Activated B cell treated with CpG ODN at 0.5 μM for 24 hours (primary cell): ENCODE results near the gene STRA6. TPM values are rescaled to one million over a fixed set of nuclear protein-coding genes. Genes with fewer than 3 reads are reported as not detected.

Source experiments
- ATAC-seq: fragments of 200-7000 bp; cut with Tn5 transposase; one replicate; pipeline ENCODE4 v1.10.0; 2021; ENCODE audit warnings: low read depth, mild to moderate bottlenecking, moderate library complexity
- CTCF ChIA-PET: fragments of 350-600 bp; sonication (Branson Sonifier 250); formaldehyde crosslinking; loops from one replicate; lab custom pipeline; 2021; ENCODE audit warnings: antibody characterized with exemption; lab: Charles Lee
- POLR2A ChIA-PET: fragments of 350-600 bp; sonication (Branson Sonifier 250); formaldehyde crosslinking; loops from one replicate; lab custom pipeline; 2021; ENCODE audit warnings: antibody characterized with exemption; lab: Charles Lee
- DNase-seq: peaks from one replicate; pipeline ENCODE4 v3.0.0; 2022
- H3K27ac Mint-ChIP-seq: one replicate; pipeline ENCODE4 v1.8.0; 2020; ENCODE audit warnings: mixed read lengths
- H3K27me3 Mint-ChIP-seq: one replicate; pipeline ENCODE4 v1.8.0; 2021; ENCODE audit warnings: mixed read lengths
- H3K36me3 Mint-ChIP-seq: one replicate; pipeline ENCODE4 v1.8.0; 2021; ENCODE audit warnings: low read depth, mixed read lengths
- H3K4me1 Mint-ChIP-seq: one replicate; pipeline ENCODE4 v1.8.0; 2021; ENCODE audit warnings: mixed read lengths
- H3K4me3 Mint-ChIP-seq: one replicate; pipeline ENCODE4 v1.8.0; 2020; ENCODE audit warnings: mild to moderate bottlenecking, mixed read lengths
- H3K9me3 Mint-ChIP-seq: one replicate; pipeline ENCODE4 v1.8.0; 2020; ENCODE audit warnings: mixed read lengths
- intact Hi-C: fragments of 100-400 bp; cut with micrococcal nuclease; formaldehyde crosslinking; loops from one replicate; pipeline ENCODE4 v1.15.1; 2024
- total RNA-seq: library from RNA; stranded (reverse); gene quantifications from 2 replicates; pipeline ENCODE4 v1.2.3, GENCODE V29; 2022
- TF ChIP-seq, protein P1 (sequence below): fragments of 200-600 bp; IDR thresholded peaks from one replicate; pipeline ENCODE4 v1.8.0; 2022; ENCODE audit warnings: antibody characterized with exemption, mild to moderate bottlenecking

The STRA6 gene
- total RNA-seq, 1 donor from 2014 or later: not detected

DNA sequence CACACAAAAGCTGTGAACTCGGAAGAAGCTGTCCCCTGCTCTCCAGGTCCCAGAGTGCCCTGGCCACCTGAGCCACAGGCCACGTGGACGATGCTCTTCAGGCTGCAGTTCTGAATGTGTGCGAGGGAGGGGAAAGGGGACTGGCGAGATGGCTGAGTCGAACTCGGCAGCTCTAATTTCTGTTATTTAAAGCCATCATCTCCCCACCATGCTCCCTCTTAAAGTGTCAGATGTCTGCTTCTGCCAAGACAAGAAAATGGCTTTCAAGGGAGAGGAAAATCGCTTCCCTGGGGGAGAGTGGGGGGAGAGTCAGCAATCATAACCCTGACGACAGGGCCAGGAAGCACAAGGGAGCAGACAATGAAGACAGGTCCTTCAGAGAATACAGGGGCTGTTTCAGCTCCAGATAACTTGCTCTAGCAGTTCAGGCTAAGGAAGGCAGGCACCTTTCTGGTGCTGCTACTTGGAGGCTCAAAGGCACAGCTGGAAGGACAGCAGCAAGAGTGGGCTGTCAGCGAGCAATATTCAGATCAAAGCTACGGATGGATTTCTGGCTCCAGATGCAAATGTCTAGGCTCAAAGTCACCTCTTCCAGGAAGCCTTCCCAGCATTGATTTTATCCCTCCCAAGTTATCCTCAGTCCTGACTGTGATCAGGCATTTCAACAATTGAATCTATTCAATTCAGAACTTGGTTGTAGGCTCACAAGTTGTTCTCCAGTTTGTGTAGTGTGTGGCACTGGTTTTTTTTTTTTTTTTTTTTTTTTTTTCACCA lies 18.1 kb upstream of the STRA6 start:
- ATAC-seq (no peak), DNase-seq (no peak)
- Mint-ChIP-seq H3K9me3 (no peaks in the 10 kb centered on the region), H3K27ac (no peak overlapping the region), H3K36me3 (no peaks in the 10 kb centered on the region), H3K4me3 (no peak overlapping the region), H3K27me3 (peaks cover 42% of the 10 kb centered on the region), H3K4me1 (no peaks in the 10 kb centered on the region)
- TF ChIP-seq, protein P1, sequence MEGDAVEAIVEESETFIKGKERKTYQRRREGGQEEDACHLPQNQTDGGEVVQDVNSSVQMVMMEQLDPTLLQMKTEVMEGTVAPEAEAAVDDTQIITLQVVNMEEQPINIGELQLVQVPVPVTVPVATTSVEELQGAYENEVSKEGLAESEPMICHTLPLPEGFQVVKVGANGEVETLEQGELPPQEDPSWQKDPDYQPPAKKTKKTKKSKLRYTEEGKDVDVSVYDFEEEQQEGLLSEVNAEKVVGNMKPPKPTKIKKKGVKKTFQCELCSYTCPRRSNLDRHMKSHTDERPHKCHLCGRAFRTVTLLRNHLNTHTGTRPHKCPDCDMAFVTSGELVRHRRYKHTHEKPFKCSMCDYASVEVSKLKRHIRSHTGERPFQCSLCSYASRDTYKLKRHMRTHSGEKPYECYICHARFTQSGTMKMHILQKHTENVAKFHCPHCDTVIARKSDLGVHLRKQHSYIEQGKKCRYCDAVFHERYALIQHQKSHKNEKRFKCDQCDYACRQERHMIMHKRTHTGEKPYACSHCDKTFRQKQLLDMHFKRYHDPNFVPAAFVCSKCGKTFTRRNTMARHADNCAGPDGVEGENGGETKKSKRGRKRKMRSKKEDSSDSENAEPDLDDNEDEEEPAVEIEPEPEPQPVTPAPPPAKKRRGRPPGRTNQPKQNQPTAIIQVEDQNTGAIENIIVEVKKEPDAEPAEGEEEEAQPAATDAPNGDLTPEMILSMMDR: no peak
- intact Hi-C loops: no loop called here
- POLR2A ChIA-PET: no interaction called here
- CTCF ChIA-PET: no interaction called here

GRCh38 chr15:74217907-74218885 lies 15.6 kb upstream of the STRA6 start:
- Mint-ChIP-seq H3K4me3 (no peak overlapping the region), H3K27ac (no peak overlapping the region), H3K36me3 (no peaks in the 10 kb centered on the region), H3K4me1 (no peaks in the 10 kb centered on the region), H3K9me3 (no peaks in the 10 kb centered on the region), H3K27me3 (peaks cover 31% of the 10 kb centered on the region)
- intact Hi-C loops: no loop called here
- CTCF ChIA-PET: no interaction called here
- POLR2A ChIA-PET: no interaction called here
- TF ChIP-seq, protein P1: no peak
- ATAC-seq: no peak
- no peak for DNase-seq

DNA sequence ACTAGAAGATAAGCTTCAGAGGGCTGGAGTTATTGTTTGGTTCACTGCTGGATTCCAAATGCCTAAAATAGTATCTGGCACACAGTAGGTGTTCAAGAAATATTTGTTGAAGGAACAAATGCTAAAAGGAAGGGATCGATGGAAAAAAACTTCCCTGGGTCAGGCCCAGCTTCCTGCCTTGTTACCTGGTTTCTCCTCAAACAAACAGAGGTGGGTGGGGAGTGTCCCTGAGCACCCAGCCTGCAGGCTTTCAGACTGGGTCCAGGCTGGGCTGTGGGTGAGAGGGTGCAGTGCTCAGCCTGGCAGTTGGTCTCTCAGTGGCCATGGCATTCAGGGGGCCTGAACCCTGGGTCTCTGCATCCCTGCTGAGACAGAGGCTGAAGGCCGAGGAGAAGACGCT lies 14.4 kb upstream of the STRA6 start:
- DNase-seq (no peak), ATAC-seq (no peak)
- intact Hi-C loops: no loop called here
- no peaks in the 10 kb centered on the region for H3K36me3 Mint-ChIP-seq
- CTCF ChIA-PET: no interaction called here
- H3K27me3 Mint-ChIP-seq: peaks cover 26% of the 10 kb centered on the region
- TF ChIP-seq, protein P1: no peak
- POLR2A ChIA-PET: no interaction called here
- H3K4me3 Mint-ChIP-seq: no peak overlapping the region
- H3K9me3 Mint-ChIP-seq: no peaks in the 10 kb centered on the region
- H3K27ac Mint-ChIP-seq: no peak overlapping the region
- no peaks in the 10 kb centered on the region for H3K4me1 Mint-ChIP-seq

- ChIA-PET CTCF (no interaction called here), POLR2A (interaction anchor here (0.7 kb wide), 1 partner anchor 16 kb away, joined by 5 read pairs; no protein-coding TSS in a partner anchor)
- DNase-seq: no peak
- ATAC-seq: no peak
- intact Hi-C loops: no loop called here
- no peak overlapping the region for H3K27ac Mint-ChIP-seq
- H3K9me3 Mint-ChIP-seq: no peaks in the 10 kb centered on the region
- H3K27me3 Mint-ChIP-seq: peaks cover 23% of the 10 kb centered on the region
- TF ChIP-seq, protein P1: no peak
- H3K4me3 Mint-ChIP-seq: no peak overlapping the region
- no peaks in the 10 kb centered on the region for H3K4me1 Mint-ChIP-seq
- no peaks in the 10 kb centered on the region for H3K36me3 Mint-ChIP-seq
Measured at GRCh38 chr15:74215958-74216357, 13.4 kb upstream of the STRA6 start.
